Liver (tissue), 9 donors: ENCODE data around the gene TTC22. TPM values are rescaled to one million over a fixed set of nuclear protein-coding genes. Genes with fewer than 3 reads are reported as not detected.

Experiments used
- DNase-seq: peaks from one replicate; pipeline ENCODE4 v3.0.0-alpha.2; 2017; ENCODE audit warnings: low spot score
- H3K27ac ChIP-seq, 2 donors: one replicate each; pipeline ENCODE4 v1.7.0; 2013; ENCODE audit warnings: inconsistent platforms in 2 of 2, low read length in 2 of 2, control low read depth in 1 of 2, low read depth in 1 of 2, mild to moderate bottlenecking in 1 of 2
- H3K27me3 ChIP-seq, 4 donors: one replicate each; pipeline versions ENCODE4 v1.6.1 to v1.7.0; 2013; ENCODE audit warnings: low read length in 3 of 4, inconsistent platforms in 1 of 4, mild to moderate bottlenecking in 1 of 4, moderate library complexity in 1 of 4; ENCODE audit not compliant: control insufficient read depth in 4 of 4, insufficient read depth in 4 of 4
- H3K36me3 ChIP-seq, 4 donors: one replicate each; pipeline versions ENCODE4 v1.6.1 to v1.7.0; 2013; ENCODE audit warnings: low read length in 3 of 4, mild to moderate bottlenecking in 3 of 4, low read depth in 1 of 4, moderate library complexity in 1 of 4; ENCODE audit not compliant: control insufficient read depth in 4 of 4, insufficient read depth in 3 of 4
- H3K4me1 ChIP-seq, 4 donors: one replicate each; pipeline versions ENCODE4 v1.6.1 to v1.7.0; 2013; ENCODE audit warnings: low read length in 3 of 4, mild to moderate bottlenecking in 3 of 4, moderate library complexity in 1 of 4; ENCODE audit not compliant: control insufficient read depth in 4 of 4, insufficient read depth in 4 of 4
- H3K4me3 ChIP-seq, 3 donors: one replicate each; pipeline versions ENCODE4 v1.6.1 to v1.7.0; 2013; ENCODE audit warnings: low read length in 3 of 3, control low read depth in 1 of 3, low read depth in 1 of 3, mild to moderate bottlenecking in 1 of 3
- H3K9ac ChIP-seq, 2 donors: one replicate each; pipeline ENCODE4 v1.7.0; 2013; ENCODE audit warnings: low read length in 2 of 2, mild to moderate bottlenecking in 2 of 2, moderate library complexity in 2 of 2, control low read depth in 1 of 2, low read depth in 1 of 2
- H3K9me3 ChIP-seq, 4 donors: one replicate each; pipeline versions ENCODE4 v1.6.1 to v1.7.0; 2013; ENCODE audit warnings: low read length in 3 of 4; ENCODE audit not compliant: control insufficient read depth in 4 of 4
- ATF3 ChIP-seq: IDR thresholded peaks from 2 replicates; pipeline ENCODE4 v1.6.1; 2016; ENCODE audit warnings: antibody characterized with exemption
- CTCF ChIP-seq: fragments of 150-350 bp; IDR thresholded peaks from 2 replicates; pipeline ENCODE4 v1.5.1; 2017; ENCODE audit warnings: improper control_type of control experiment, low read depth, low read length; ENCODE audit not compliant: missing input control
- EGR1 ChIP-seq, 2 donors: IDR thresholded peaks; 2 replicates each; pipeline ENCODE4 v1.6.1; 2016 to 2018; ENCODE audit warnings: antibody characterized with exemption in 2 of 2, low read depth in 2 of 2
- FOXA1 ChIP-seq: IDR thresholded peaks from 2 replicates; pipeline ENCODE4 v1.6.1; 2016; ENCODE audit warnings: antibody characterized with exemption
- FOXA2 ChIP-seq: IDR thresholded peaks from 2 replicates; pipeline ENCODE4 v1.6.1; 2016; ENCODE audit warnings: antibody characterized with exemption
- HNF4A ChIP-seq, 2 donors: conservative IDR thresholded peaks; 2 replicates each; pipeline ENCODE4 v1.6.1; 2016; ENCODE audit warnings: antibody characterized with exemption in 2 of 2, mild to moderate bottlenecking in 2 of 2
- HNF4G ChIP-seq: IDR thresholded peaks from 2 replicates; pipeline ENCODE4 v1.6.1; 2016; ENCODE audit warnings: antibody characterized with exemption
- JUND ChIP-seq, 2 donors: IDR thresholded peaks; 2 replicates each; pipeline ENCODE4 v1.6.1; 2016; ENCODE audit warnings: antibody characterized with exemption in 2 of 2
- NR2F2 ChIP-seq: IDR thresholded peaks from 2 replicates; pipeline ENCODE4 v1.6.1; 2016; ENCODE audit warnings: antibody characterized with exemption
- RAD21 ChIP-seq, 2 donors: IDR thresholded peaks; 2 replicates each; pipeline ENCODE4 v1.6.1; 2016; ENCODE audit warnings: antibody characterized with exemption in 2 of 2, mild to moderate bottlenecking in 2 of 2
- RXRA ChIP-seq, 2 donors: IDR thresholded peaks; 2 replicates each; pipeline ENCODE4 v1.6.1; 2017 to 2018; ENCODE audit warnings: antibody characterized with exemption in 2 of 2, mild to moderate bottlenecking in 1 of 2
- YY1 ChIP-seq: IDR thresholded peaks from 2 replicates; pipeline ENCODE4 v1.6.1; 2016; ENCODE audit warnings: antibody characterized with exemption, mild to moderate bottlenecking
- WGBS: extraction: QIAGEN DNeasy Blood & Tissue Kit; methylation state at CpG from one replicate; pipeline ENCODE4 v1.1.7; 2013; 5-methylcytosine and 5-hydroxymethylcytosine counted together
- polyA plus RNA-seq, 2 donors: library from polyadenylated mRNA; stranded (reverse) in 1 of 2; unstranded in 1 of 2; fragments of 200-250 nt in 1 of 2; fragments of >200 nt in 1 of 2; fragmentation: Nextera tagmentation in 1 of 2; extraction: Ambion mirVana in 1 of 2; gene quantifications; one replicate each; pipeline versions ENCODE4 v1.2.1 to v1.2.3, GENCODE V29; 2013 to 2015
- total RNA-seq, 2 donors: library from RNA; depleted of rRNA; stranded (reverse); fragments of >200 nt; gene quantifications; one replicate each; pipeline ENCODE4 v1.2.3, GENCODE V29; 2014
- TF ChIP-seq, protein P1 (sequence below): IDR thresholded peaks from 2 replicates; pipeline ENCODE4 v1.6.1; 2016; ENCODE audit warnings: antibody characterized with exemption, mild to moderate bottlenecking
- donor health status: healthy.
- donor health status: healthy.
- donor health status: healthy.
- donor health status: healthy.
- donor health status: healthy.

TTC22 gene
- total and polyA plus RNA-seq, 4 donors = 0.96 to 3.5 (median 2.3) TPM

DNA sequence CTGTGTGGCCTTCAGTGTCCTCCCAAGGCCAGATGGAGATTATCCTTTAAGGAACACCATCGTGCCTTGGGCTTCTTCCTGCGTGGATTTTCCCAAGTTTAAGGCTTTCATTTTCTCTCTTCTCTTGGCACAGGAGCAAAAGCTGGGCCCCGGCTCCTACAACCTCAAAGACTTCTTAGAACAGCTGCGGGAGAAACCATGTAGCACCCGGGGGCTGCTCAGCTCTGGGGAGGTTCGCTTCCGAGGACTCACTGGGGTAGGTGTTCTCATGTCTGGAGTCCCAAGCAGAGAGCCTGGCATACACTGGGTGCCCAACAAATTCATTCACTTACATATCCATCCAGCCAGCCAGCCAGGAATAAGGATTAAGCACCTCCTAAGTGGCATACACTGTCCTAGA lies 6.6 kb upstream of the TTC22 start (continued):
- no peak for TF ChIP-seq CTCF

GRCh38 chr1:54806931-54807611 lies 5.9 kb upstream of the TTC22 start:
- no peaks in the 10 kb centered on the region for H3K9me3 ChIP-seq
- no peak for DNase-seq
- no peak overlapping the region for H3K4me3 ChIP-seq
- H3K27me3 ChIP-seq = no peaks in the 10 kb centered on the region
- peaks cover 8 to 52% (median 36%) of the 10 kb centered on the region in 4 donors for H3K4me1 ChIP-seq
- no peaks in the 10 kb centered on the region for H3K36me3 ChIP-seq
- H3K27ac ChIP-seq = no peak overlapping the region
- TF ChIP-seq NR2F2 = no peak
- TF ChIP-seq HNF4A (conservative IDR thresholded peaks at IDR 0.05) = no peak
- TF ChIP-seq CTCF = no peak
- no peak for TF ChIP-seq HNF4G
- no peak for TF ChIP-seq EGR1 (IDR thresholded peaks at IDR 0.05; ENCODE audit: low read depth in 2 of 2)
- TF ChIP-seq FOXA1 = no peak
- TF ChIP-seq RAD21 (IDR thresholded peaks at IDR 0.05) = no peak
- no peak for TF ChIP-seq ATF3
- no peak for TF ChIP-seq FOXA2
- no peak for TF ChIP-seq JUND (IDR thresholded peaks at IDR 0.05)
- TF ChIP-seq RXRA (IDR thresholded peaks at IDR 0.05) = no peak
- no peak for TF ChIP-seq YY1
- TF ChIP-seq, protein P1, sequence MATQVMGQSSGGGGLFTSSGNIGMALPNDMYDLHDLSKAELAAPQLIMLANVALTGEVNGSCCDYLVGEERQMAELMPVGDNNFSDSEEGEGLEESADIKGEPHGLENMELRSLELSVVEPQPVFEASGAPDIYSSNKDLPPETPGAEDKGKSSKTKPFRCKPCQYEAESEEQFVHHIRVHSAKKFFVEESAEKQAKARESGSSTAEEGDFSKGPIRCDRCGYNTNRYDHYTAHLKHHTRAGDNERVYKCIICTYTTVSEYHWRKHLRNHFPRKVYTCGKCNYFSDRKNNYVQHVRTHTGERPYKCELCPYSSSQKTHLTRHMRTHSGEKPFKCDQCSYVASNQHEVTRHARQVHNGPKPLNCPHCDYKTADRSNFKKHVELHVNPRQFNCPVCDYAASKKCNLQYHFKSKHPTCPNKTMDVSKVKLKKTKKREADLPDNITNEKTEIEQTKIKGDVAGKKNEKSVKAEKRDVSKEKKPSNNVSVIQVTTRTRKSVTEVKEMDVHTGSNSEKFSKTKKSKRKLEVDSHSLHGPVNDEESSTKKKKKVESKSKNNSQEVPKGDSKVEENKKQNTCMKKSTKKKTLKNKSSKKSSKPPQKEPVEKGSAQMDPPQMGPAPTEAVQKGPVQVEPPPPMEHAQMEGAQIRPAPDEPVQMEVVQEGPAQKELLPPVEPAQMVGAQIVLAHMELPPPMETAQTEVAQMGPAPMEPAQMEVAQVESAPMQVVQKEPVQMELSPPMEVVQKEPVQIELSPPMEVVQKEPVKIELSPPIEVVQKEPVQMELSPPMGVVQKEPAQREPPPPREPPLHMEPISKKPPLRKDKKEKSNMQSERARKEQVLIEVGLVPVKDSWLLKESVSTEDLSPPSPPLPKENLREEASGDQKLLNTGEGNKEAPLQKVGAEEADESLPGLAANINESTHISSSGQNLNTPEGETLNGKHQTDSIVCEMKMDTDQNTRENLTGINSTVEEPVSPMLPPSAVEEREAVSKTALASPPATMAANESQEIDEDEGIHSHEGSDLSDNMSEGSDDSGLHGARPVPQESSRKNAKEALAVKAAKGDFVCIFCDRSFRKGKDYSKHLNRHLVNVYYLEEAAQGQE = no peak
- H3K9ac ChIP-seq = no peak overlapping the region
- WGBS = 90% methylated on average over 11 of the region's 11 CpGs
